ENCODE data around the gene NSMCE4A.
"Not testable (repeated sequence)": the region's sequence is repeated elsewhere in the genome, so short reads cannot be mapped to it uniquely, and the experiment has no call there.

Gene NSMCE4A

DNA sequence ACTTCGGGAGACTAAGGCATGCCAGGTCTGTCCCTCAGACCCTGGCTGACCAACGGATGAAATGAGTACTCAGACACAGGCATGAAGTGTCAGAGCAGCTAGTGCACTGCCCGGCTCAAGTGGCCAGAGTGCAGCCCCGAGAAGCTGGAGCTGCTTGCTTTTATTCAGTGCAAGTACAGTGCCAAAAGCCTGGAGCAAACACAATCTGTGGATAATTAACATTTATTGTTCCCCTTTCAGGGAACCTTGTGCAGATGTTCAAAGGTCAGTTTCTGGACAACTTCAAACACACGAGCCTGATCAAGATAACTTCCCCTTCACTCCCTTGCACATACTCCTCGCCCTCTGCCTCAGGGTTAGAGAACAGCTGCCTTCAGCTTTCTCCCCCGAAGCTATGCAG is 39.3 kb downstream of the NSMCE4A start:
- DNase-seq, result peak; percentile 66

DNA sequence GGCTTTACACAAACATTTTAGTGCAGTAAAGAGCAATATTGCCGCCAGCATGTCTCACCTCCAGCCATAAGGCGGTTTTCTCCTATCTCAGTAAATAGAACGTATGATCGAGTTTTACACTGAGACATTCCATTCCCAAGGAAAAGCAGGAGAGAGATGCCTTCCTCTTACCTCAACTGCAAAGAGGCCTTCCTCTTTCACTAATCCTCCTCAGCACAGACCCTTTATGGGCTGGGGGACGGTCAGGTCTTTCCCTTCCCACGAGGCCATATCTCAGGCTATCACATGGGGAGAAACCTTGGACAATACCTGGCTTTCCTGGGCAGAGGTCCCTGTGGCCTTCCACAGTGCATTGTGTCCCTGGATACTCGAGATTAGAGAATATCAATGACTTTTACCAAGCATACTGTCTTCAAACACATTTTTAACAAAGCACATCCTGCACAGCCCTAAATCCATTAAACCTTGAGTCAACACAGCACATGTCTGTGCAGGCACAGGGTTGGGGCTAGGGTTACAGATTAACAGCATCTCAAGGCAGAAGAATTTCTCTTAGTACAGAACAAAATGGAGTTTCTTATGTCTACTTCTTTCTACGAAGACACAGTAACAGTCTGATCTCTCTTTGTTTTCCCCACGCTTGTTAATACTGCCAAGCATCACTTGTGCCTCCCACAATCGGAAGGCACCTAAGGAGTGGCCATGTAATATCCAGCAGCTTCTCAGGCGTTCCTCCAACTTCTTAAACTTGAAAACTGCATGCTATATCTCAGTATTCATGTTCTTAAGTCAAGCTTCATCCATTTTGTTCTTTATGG is 44.5 kb downstream of the NSMCE4A start:
- DNase-seq, result peak; percentile 71

DNA sequence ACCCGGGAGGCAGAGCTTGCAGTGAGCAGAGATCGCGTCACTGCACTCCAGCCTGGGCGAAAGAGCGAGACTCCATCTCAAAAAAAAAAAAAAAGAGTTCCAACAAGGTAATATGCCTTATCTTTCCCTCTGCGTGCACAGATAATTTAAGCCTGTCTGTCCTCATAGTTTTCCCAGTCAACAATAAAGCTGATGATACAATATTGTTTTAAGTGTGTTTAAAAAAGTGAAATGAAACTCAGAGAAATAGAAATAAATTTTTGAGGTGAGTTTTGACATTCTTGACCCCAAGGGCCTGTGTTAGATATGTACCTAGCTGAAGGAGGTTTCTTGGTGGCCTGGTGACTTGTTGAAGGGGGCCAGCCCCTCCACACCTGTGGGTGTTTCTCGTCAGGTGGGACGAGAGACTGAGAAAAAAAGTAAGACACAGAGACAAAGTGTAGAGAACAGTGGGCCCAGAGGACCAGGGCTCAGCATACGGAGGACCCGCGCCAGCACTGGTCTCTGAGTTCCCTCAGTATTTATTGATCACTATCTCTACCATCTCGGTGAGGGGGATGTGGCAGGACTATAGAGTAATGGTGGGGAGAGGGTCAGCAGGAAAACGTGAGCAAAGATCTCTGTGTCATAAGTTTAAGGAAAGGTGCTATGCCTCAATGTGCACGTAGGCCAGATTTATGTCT is 45.3 kb downstream of the NSMCE4A start:
- not testable (repeated sequence) for DNase-seq

DNA sequence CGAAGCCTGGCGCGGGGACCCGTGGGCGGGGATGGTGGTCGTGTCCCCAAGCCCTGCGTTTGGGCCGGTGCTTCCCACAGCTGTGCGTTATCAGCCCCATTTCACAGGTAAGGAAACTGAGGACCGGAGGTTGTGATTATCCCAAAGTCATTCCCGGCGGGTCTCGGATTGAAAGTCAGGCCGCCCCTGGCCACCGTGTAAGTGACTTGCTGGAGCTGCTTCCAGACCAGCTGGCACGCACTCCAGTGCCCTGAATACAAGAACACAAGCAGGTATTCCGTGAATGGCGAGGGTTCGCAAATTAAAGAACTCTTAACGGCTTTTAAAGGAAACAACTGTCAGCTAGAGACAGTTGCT is 46.5 kb downstream of the NSMCE4A start:
- peak; percentile 71 for DNase-seq

DNA sequence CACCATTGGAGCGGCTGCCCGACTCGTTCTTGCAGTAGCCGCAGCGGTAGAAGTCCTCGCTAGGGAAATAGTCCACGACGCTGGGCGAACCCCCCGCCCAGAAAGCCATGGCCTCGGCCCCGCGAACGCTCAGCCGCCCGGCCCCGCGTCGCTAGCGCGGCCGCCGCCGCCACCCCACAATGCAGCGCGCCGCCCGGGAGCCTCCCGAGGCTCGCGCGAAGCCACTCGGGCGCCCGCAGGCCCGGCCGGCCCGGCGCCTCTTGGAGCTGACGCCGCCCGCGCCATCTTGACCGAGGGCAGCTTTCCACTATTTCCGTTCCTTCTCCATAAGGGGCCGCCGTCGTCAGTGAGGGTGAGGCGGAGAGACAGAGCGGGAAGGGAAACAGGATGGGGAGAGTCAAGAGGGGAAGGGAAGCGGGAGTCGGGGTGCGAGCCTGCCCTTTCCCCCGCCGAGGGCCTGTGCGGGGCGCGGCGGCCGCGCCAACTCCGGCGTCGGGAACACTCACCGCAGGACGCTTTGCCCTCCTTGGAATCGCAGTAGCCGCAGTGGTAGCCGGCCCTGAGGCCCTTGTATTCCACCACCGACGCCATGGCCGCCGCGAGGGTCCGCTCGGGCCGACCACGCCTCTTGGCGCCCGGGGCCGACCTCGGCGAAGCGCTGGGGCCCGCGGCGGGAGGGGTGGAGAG is 47.0 kb downstream of the NSMCE4A start, which contains the start of gene ATE1:
TSS of gene ATE1 (minus strand) at position 191 of the 687 bp plus-strand sequence. CDS start at position 109, 82 bp downstream.
- peak; percentile 97 for DNase-seq

DNA sequence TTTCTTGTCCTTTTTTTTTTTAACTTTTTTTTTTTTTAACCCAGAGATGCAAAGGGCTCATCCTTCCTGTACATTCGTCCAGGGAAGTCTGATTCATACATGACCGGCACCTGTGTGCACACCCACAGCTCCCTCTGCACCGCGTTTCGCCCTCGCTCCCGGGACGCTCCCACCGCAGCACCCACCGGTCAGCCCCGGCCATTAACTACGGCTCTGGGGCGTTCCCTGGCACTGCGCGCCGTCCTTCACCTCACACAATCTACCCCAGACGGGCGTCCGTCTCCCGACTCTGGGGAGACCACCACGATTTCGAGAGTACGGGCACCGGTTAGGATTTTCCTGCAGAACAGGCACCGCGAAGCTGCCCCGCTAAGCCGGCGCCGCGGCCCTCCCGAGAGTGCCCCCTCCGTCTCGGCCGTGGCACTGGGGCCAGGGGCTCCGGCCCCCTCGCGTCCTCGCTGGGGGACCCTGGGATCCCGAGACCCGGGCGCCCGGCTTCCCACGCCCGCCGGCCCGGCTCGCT is 47.6 kb downstream of the NSMCE4A start:
- peak; percentile 83 for DNase-seq

DNA sequence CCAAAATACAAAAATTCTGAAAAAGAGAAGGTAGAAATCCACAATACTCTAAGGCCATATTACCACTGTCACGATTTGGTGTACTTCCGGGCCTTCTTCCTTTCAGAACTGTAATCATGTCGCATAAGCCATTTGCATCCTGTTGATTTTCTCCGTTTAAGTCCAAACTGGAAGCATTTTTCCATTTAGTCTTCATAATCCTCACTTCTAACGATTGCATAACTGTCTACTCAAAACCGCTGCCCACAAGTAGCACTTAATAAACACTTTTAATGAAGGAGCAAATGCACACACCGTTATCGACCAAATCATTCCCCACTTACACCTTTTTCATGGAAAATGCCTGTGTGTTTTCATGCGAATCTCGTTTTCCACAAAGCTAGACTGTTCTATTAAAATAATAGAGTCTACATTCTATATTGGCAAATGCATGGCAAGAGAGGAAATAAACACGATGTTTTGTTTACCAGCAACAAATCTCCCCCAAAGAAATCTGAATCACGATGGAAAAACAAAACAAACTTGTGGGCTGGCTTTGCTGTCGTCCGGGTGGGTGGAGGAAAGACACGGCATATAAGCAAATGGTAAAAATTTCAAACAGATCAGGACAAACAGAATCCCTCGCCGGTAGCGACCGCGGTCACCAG is 48.2 kb downstream of the NSMCE4A start:
- peak; percentile 44 for DNase-seq

DNA sequence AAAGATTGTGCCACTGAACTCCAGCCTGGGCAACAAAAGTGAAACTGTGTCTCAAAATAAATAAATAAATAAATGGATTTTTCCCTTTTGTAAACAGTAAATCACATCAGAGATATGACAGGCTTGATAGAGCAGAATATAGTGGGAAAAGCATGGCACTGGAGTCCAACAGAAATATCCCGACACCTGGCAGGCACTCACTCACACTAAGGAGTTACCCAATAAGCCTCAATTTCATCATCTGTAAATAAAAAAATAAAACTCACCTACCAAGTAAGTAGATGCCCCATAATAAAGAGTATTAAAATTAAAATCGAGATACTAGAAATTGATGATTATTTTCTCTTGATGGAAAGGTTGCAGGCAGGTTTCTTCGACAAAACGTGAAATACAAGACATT is 48.9 kb downstream of the NSMCE4A start:
- DNase-seq, result no peak

DNA sequence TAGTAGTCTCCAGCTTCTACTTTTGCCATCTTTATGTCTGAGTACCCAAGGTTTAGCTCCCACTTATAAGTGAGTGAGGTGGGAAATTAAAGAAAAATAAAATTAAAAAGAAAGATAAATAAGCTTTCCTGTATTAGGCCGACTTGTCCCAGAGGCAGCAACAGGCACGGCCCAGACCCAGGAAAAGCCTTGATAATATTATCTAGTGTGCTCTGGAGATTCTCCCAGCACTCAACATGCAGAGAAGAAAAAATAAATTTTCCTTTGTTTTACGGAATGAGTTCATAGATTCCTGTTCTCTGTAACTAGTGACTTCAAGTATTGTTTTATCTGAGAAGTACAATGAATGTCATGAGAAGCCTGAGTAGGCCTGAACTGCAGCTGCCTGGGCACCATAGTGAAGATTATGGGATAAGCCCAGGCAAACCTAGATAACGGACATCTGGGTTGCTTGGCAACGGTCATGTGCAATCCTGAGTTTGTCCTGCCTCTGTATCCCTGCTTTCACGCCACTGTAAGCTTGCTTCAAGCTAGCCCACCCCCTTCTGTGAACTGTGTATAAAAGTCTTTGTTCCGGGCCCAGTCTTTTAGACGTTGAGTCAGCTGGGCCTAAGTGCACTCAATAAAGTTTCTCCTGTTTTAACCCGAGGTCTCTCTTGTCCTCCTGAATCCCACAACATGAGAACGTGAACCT is 53.6 kb downstream of the NSMCE4A start:
- no peak for DNase-seq

DNA sequence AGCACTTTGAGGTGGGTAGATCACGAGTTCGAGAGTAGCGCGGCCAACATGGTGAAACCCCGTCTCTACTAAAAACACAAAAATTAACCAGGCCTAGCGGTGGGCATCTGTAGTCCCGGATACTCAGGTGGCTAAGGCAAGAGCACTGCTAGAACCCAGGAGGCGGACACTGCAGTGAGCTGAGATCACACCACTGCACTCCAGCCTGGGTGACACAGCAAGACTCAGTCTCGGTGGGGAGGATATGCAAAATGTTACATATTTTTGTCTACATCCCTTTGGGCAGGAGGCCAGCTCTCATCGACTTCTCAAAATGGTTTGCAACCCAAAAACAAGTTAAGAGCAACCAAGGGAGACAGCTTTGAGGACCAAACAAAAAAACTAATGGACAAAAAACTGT is 55.4 kb downstream of the NSMCE4A start:
- no peak for DNase-seq

DNA sequence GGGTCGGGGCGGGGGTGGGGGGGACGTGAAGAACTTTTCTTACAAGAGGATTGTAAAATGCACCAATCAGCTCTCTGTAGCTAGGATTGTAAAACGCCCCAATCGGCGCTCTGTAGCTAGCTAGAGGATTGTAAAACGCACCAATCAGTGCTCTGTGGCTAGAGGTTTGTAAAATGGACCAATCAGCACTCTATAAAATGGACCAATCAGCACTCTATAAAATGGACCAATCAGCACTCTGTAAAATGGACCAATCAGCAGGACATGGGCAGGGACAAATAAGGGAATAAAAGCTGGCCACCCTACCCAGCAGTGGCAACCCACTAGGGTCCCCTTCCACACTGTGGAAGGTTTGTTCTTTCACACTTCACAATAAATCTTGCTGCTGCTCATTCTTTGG is 56.2 kb downstream of the NSMCE4A start:
- peak; percentile 4 for DNase-seq

DNA sequence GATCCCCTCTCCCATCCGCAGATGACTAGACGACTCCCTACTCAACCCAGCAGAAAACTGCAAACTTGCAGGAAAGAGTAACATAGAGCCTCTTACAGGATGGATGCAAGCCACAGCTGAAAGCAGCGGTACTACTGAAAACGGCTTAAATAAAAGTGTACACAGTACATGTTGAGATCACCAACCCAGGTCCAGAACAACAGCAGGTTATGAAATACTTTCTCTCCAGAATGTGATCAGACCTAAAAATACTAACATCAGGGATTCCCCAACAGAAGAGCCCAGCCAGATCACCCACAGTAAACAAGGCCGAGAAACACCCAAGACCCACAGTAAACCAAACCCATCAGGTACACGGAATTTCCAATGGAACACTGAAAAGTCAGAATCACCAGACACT is 60.4 kb downstream of the NSMCE4A start:
- DNase-seq, result no peak

DNA sequence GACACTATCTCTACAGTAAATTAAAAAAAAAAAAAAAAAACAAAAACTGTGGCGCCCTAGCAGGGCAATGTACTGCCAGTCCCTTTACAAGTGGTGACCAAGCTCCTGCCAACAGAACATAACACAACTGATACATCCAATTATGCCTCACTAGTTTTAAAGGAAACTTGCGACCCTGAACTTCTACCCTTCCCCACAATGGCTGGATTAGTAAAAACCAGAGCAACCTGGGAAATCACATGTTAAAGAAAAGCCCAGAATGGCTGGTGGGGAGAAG is 63.7 kb downstream of the NSMCE4A start:
- no peak for DNase-seq

DNA sequence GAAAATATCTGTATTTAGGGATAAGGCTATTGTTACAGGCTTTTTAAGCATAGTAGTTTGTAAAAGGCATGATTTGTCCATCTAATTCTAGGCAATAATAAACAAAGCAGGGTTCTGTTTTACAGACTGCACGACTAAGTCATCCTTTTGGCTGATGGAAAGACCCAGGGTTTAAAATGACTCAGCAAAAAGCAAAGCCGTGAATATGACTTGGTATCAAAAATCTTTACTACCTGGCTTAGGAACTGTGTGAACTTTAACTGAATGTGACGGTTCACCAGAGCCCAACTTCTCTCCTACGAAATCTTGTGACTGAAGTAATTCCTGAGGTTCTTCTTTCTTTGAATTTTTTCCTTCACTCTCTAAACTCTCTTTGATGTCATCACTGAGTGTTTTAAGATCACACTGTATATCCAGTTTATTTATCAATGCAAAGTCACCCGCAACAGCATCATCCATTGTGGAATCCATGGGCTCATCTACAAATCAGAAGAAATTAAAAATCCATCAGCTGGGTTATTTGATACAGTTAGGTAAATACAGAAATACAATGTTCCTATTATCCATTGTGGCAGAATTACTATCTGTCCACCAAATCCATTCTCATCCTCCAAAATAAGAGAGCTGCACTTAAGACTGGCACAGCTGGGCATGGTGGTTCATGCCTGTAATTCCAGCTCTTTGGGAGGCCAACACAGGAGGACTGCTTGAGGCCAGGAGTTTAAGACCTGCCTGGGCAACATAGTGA is 64.2 kb downstream of the NSMCE4A start:
- DNase-seq, result peak; percentile 29

Data from DMS53 (cell line).